ENCODE measurements around the gene LRBA.

DNA sequence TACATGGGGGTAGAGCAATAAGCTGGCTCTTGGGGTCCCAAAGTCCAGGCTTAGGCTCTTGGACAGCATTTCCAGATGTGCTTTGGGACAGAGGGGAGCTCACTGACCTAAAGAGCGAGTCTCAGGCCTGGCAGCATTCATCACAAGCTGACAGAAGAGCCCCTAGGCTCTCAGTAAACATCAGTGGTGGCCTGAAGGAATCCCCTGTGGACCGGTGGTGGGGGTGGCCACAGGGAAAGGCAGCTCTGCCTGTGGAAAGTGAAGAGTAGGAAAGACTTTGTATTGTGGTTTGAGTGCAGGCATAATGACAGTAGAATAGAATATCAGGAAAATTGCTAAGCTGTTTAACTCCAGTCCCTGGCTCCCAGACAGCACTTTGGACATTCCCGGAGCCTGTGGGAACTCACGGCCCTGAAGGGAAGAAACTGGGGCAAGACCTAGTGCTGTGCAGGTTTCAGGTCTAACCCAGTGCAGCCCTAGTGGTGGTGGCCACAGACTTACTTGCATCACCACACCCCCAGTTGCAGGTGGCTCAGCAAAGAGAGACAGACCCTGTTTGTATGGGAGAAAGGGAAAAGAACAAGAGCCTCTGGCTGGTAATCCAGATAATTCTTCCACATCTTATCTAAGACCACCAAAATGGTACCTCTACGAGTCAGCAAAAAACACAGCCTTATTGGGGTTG is 291.2 kb downstream of the LRBA start:
- TF ChIP-seq, protein P1, sequence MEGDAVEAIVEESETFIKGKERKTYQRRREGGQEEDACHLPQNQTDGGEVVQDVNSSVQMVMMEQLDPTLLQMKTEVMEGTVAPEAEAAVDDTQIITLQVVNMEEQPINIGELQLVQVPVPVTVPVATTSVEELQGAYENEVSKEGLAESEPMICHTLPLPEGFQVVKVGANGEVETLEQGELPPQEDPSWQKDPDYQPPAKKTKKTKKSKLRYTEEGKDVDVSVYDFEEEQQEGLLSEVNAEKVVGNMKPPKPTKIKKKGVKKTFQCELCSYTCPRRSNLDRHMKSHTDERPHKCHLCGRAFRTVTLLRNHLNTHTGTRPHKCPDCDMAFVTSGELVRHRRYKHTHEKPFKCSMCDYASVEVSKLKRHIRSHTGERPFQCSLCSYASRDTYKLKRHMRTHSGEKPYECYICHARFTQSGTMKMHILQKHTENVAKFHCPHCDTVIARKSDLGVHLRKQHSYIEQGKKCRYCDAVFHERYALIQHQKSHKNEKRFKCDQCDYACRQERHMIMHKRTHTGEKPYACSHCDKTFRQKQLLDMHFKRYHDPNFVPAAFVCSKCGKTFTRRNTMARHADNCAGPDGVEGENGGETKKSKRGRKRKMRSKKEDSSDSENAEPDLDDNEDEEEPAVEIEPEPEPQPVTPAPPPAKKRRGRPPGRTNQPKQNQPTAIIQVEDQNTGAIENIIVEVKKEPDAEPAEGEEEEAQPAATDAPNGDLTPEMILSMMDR (IDR thresholded peaks at IDR 0.05): no peak
- TF ChIP-seq POLR2A (IDR thresholded peaks at IDR 0.05) (no peak), EP300 (IDR thresholded peaks at IDR 0.05) (no peak)

Data from ovary (tissue), 3 donors.